ENCODE measurements around the gene ERN1. TPM values are rescaled to one million over a fixed set of nuclear protein-coding genes. Genes with fewer than 3 reads are reported as not detected.

Gene ERN1
- polyA plus RNA-seq, 1 donor (not counting 4 experiments of a cell fraction or from before 2014, with no cell fraction given): 7.1 TPM

GRCh38 chr17:64054304-64054703 lies 75.6 kb downstream of the ERN1 start:
- DNase-seq (ENCODE audit: low read depth, low spot score) (no peak), FAIRE-seq (no peak)
- Histone ChIP-seq H3K4me1 (ENCODE audit: control insufficient read depth, extremely low read depth, insufficient read depth, low read length) (no peaks in the 10 kb centered on the region), H3K9me3 (ENCODE audit: control insufficient read depth, low read depth, low read length) (no peaks in the 10 kb centered on the region), H3K27ac (ENCODE audit: control insufficient read depth, insufficient read depth, low read length) (no peak overlapping the region), H4K20me1 (ENCODE audit: control insufficient read depth, extremely low read depth, insufficient read depth, low read length) (no peaks in the 10 kb centered on the region), H3K4me2 (ENCODE audit: control insufficient read depth, extremely low read depth, insufficient read depth, low read depth, low read length) (no peak overlapping the region), H3K4me3 (ENCODE audit: control insufficient read depth in 2 of 3, extremely low read depth in 1 of 3, insufficient read depth in 2 of 3, low read depth in 1 of 3, low read length in 3 of 3) (no peak overlapping the region), H3K9ac (ENCODE audit: control insufficient read depth, extremely low read depth, insufficient read depth, low read length) (no peak overlapping the region), H3K9me1 (ENCODE audit: control insufficient read depth, extremely low read depth, insufficient read depth, low read length) (no peaks in the 10 kb centered on the region), H3K36me3 (ENCODE audit: control insufficient read depth in 2 of 2, extremely low read depth in 1 of 2, insufficient read depth in 2 of 2, low read length in 2 of 2) (peaks cover 40 to 54% of the 10 kb centered on the region in 2 experiments), H3K79me2 (ENCODE audit: control insufficient read depth, insufficient read depth, low read length) (no peaks in the 10 kb centered on the region), H3K27me3 (ENCODE audit: control insufficient read depth, extremely low read depth, insufficient read depth, low read length) (no peaks in the 10 kb centered on the region), H2AFZ (ENCODE audit: control insufficient read depth, low read length) (no peak overlapping the region)
- TF ChIP-seq EZH2 (IDR thresholded peaks at IDR 0.05; ENCODE audit: low read length) (no peak), CTCF (optimal IDR thresholded peaks at IDR 0.05 in 1 of 3, IDR thresholded peaks at IDR 0.05 in 1 of 3, conservative IDR thresholded peaks at IDR 0.05 in 1 of 3; ENCODE audit: extremely low read depth in 1 of 3, insufficient read depth in 2 of 3, low read length in 3 of 3) (no peak)
- dilution Hi-C loops (cut with MboI; ENCODE audit: extremely low pct_ligation_motif_present, low sequenced_read_pairs): no loop called here

- H4K20me1 ChIP-seq (ENCODE audit: control insufficient read depth, extremely low read depth, insufficient read depth, low read length): no peaks in the 10 kb centered on the region
- no peak overlapping the region for H3K4me2 ChIP-seq (ENCODE audit: control insufficient read depth, extremely low read depth, insufficient read depth, low read depth, low read length)
- H3K9ac ChIP-seq (ENCODE audit: control insufficient read depth, extremely low read depth, insufficient read depth, low read length): no peak overlapping the region
- H2AFZ ChIP-seq (ENCODE audit: control insufficient read depth, low read length): no peak overlapping the region
- H3K79me2 ChIP-seq (ENCODE audit: control insufficient read depth, insufficient read depth, low read length): no peaks in the 10 kb centered on the region
- no peaks in the 10 kb centered on the region for H3K4me1 ChIP-seq (ENCODE audit: control insufficient read depth, extremely low read depth, insufficient read depth, low read length)
- dilution Hi-C loops (cut with MboI; ENCODE audit: extremely low pct_ligation_motif_present, low sequenced_read_pairs): no loop called here
- no peaks in the 10 kb centered on the region for H3K9me3 ChIP-seq (ENCODE audit: control insufficient read depth, low read depth, low read length)
- no peak overlapping the region for H3K27ac ChIP-seq (ENCODE audit: control insufficient read depth, insufficient read depth, low read length)
- no peaks in the 10 kb centered on the region for H3K9me1 ChIP-seq (ENCODE audit: control insufficient read depth, extremely low read depth, insufficient read depth, low read length)
- DNase-seq (ENCODE audit: low read depth, low spot score) (no peak), FAIRE-seq (no peak)
- no peaks in the 10 kb centered on the region for H3K27me3 ChIP-seq (ENCODE audit: control insufficient read depth, extremely low read depth, insufficient read depth, low read length)
- H3K36me3 ChIP-seq (ENCODE audit: control insufficient read depth in 2 of 2, extremely low read depth in 1 of 2, insufficient read depth in 2 of 2, low read length in 2 of 2): peaks cover 42 to 49% of the 10 kb centered on the region in 2 experiments
- no peak overlapping the region for H3K4me3 ChIP-seq (ENCODE audit: control insufficient read depth in 2 of 3, extremely low read depth in 1 of 3, insufficient read depth in 2 of 3, low read depth in 1 of 3, low read length in 3 of 3)
- no peak for TF ChIP-seq CTCF (optimal IDR thresholded peaks at IDR 0.05 in 1 of 3, IDR thresholded peaks at IDR 0.05 in 1 of 3, conservative IDR thresholded peaks at IDR 0.05 in 1 of 3; ENCODE audit: extremely low read depth in 1 of 3, insufficient read depth in 2 of 3, low read length in 3 of 3)
- TF ChIP-seq EZH2 (IDR thresholded peaks at IDR 0.05; ENCODE audit: low read length): no peak
These were observed 76.8 kb downstream of the ERN1 start for GRCh38 chr17:64053101-64053500.
